ENCODE data around the gene BAZ2B. TPM values are rescaled to one million over a fixed set of nuclear protein-coding genes. Genes with fewer than 3 reads are reported as not detected.

The BAZ2B gene
- total RNA-seq, 6 donors from 2014 or later, result 59.4 to 233 (median 103) TPM

DNA sequence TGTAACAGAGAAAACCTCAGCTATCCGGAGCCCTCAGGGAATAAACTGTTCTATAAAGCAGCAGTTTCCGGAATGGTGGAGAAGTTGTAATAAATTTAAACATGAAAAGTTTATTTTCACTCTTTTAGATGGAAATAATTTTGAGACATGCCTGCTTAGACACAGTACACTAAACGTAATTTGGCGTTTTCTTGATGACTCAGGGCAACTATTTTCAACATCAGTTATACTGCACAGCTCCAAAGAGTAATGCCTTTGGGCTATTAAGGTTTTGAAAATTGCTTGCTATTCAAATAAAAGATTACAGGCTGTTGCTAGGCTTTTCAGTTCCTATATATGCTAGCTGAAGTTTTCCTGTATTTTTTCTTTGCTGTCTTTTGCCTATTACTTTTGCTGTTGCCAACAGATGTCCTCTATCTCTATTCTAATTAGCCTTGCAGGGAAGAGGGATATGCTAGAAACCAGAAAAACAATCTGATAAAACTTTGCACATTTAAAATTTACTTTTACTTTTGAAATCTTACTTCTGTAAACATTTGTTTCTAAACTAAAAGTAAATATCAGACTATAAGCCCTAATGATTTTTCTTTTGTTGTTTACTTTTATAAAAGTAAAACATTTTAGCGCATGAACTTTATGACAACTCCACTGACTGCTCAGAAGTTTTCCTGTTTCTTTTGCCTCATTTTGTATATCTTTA, 216.5 kb downstream of the BAZ2B start:
- Histone ChIP-seq H3K9me3 (no peaks in the 10 kb centered on the region), H3K4me1 (no peaks in the 10 kb centered on the region), H3K36me3 (peaks cover 0 to 39% (median 4%) of the 10 kb centered on the region in 4 donors), H3K27ac (no peak overlapping the region), H3K4me3 (no peak overlapping the region), H3K27me3 (no peaks in the 10 kb centered on the region)
- ATAC-seq (ENCODE audit: low FRiP score in 2 of 2) (no peak), DNase-seq (no peak)
- TF ChIP-seq POLR2A (IDR thresholded peaks at IDR 0.05), result no peak
- no peak for TF ChIP-seq EP300 (IDR thresholded peaks at IDR 0.05)
- TF ChIP-seq, protein P1, sequence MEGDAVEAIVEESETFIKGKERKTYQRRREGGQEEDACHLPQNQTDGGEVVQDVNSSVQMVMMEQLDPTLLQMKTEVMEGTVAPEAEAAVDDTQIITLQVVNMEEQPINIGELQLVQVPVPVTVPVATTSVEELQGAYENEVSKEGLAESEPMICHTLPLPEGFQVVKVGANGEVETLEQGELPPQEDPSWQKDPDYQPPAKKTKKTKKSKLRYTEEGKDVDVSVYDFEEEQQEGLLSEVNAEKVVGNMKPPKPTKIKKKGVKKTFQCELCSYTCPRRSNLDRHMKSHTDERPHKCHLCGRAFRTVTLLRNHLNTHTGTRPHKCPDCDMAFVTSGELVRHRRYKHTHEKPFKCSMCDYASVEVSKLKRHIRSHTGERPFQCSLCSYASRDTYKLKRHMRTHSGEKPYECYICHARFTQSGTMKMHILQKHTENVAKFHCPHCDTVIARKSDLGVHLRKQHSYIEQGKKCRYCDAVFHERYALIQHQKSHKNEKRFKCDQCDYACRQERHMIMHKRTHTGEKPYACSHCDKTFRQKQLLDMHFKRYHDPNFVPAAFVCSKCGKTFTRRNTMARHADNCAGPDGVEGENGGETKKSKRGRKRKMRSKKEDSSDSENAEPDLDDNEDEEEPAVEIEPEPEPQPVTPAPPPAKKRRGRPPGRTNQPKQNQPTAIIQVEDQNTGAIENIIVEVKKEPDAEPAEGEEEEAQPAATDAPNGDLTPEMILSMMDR (IDR thresholded peaks at IDR 0.05), result no peak
- no peak for TF ChIP-seq POLR2AphosphoS5 (IDR thresholded peaks at IDR 0.05)
- WGBS, 2 donors, result 79 to 82% methylated on average over 5 of the region's 5 CpGs

GRCh38 chr2:159396799-159397198, 219.5 kb downstream of the BAZ2B start:
- 94 to 100% methylated on average over 1 of the region's 1 CpG for WGBS, 2 donors
- ATAC-seq (ENCODE audit: low FRiP score in 2 of 2) (no peak), DNase-seq (no peak)
- H3K27ac ChIP-seq, result no peak overlapping the region
- H3K9me3 ChIP-seq, result no peaks in the 10 kb centered on the region
- no peaks in the 10 kb centered on the region for H3K27me3 ChIP-seq
- no peak for TF ChIP-seq POLR2AphosphoS5 (IDR thresholded peaks at IDR 0.05)
- TF ChIP-seq, protein P1 (IDR thresholded peaks at IDR 0.05), result no peak
- TF ChIP-seq POLR2A (IDR thresholded peaks at IDR 0.05), result no peak
- no peak for TF ChIP-seq EP300 (IDR thresholded peaks at IDR 0.05)
- H3K36me3 ChIP-seq, result peaks cover 0 to 49% (median 6%) of the 10 kb centered on the region in 4 donors
- no peak overlapping the region for H3K4me3 ChIP-seq
- no peaks in the 10 kb centered on the region for H3K4me1 ChIP-seq

- no peaks in the 10 kb centered on the region for H3K9me3 ChIP-seq
- 97% methylated on average over 6 of the region's 6 CpGs for WGBS, 2 donors
Measured at GRCh38 chr2:159382447-159383028, 233.8 kb downstream of the BAZ2B start.

GRCh38 chr2:159381574-159381973, 234.8 kb downstream of the BAZ2B start:
- Histone ChIP-seq H3K9me3 (no peaks in the 10 kb centered on the region), H3K36me3 (peaks cover 0 to 57% (median 10%) of the 10 kb centered on the region in 4 donors), H3K4me1 (no peaks in the 10 kb centered on the region), H3K27me3 (no peaks in the 10 kb centered on the region), H3K27ac (no peak overlapping the region), H3K4me3 (no peak overlapping the region)
- no peak for DNase-seq
- ATAC-seq (ENCODE audit: low FRiP score in 2 of 2), result no peak
- TF ChIP-seq POLR2AphosphoS5 (IDR thresholded peaks at IDR 0.05) (no peak), EP300 (IDR thresholded peaks at IDR 0.05) (no peak), POLR2A (IDR thresholded peaks at IDR 0.05) (no peak)
- TF ChIP-seq, protein P1 (IDR thresholded peaks at IDR 0.05), result no peak

More at GRCh38 chr2:159382447-159383028, 233.8 kb downstream of the BAZ2B start:
- no peaks in the 10 kb centered on the region for H3K27me3 ChIP-seq
- no peaks in the 10 kb centered on the region for H3K4me1 ChIP-seq
- no peak for DNase-seq
- no peak overlapping the region for H3K4me3 ChIP-seq
- ATAC-seq (ENCODE audit: low FRiP score in 2 of 2), result no peak
- TF ChIP-seq POLR2A (IDR thresholded peaks at IDR 0.05), result no peak
- TF ChIP-seq, protein P1 (IDR thresholded peaks at IDR 0.05), result no peak
- no peak overlapping the region for H3K27ac ChIP-seq
- peaks cover 0 to 57% (median 10%) of the 10 kb centered on the region in 4 donors for H3K36me3 ChIP-seq
